HCT116 (cell line): ENCODE results near the gene MRPL49. TPM values are rescaled to one million over a fixed set of nuclear protein-coding genes. Genes with fewer than 3 reads are reported as not detected.

Experiments
- ATAC-seq: fragments of 200-7000 bp; cut with Tn5 transposase; 2 replicates; pipeline ENCODE4 v1.9.1; 2020; ENCODE audit warnings: mild to moderate bottlenecking, moderate library complexity
- BruUV-seq: library from RNA; stranded (reverse); fragments of 400-500 nt; replicated peaks from 2 replicates; lab custom pipeline; 2021; lab: Mats Ljungman, UMichigan
- CTCF ChIA-PET: fragments of 300-600 bp; sonication (Branson Sonifier 250); formaldehyde crosslinking; loops from one replicate; lab custom pipeline; 2021; ENCODE audit warnings: antibody characterized with exemption; lab: Charles Lee
- POLR2A ChIA-PET: fragments of 300-600, 350-600 bp; sonication (Branson Sonifier 250); formaldehyde crosslinking; loops from one replicate; lab custom pipeline; 2021; ENCODE audit warnings: antibody characterized with exemption; lab: Charles Lee
- RAD21 ChIA-PET, 2 experiments: fragments of 300-600 bp; sonication (Branson Sonifier 250); formaldehyde crosslinking; loops; one replicate each; lab custom pipeline; 2023; ENCODE audit warnings: low total read pairs in 2 of 2; ENCODE audit not compliant: uncharacterized antibody in 2 of 2, unreplicated experiment in 2 of 2, low non-redundant PET in 1 of 2; lab: Charles Lee
- DNase-seq: peaks from one replicate; pipeline ENCODE4 v3.0.0-alpha.2; 2010; ENCODE audit warnings: low read depth, low spot score
- H2AFZ ChIP-seq: fragments of 200-600 bp; shearing (Covaris generic), sonication (generic); 2 replicates; pipeline ENCODE4 v1.6.1; 2017; ENCODE audit warnings: low read depth, mixed run types, mixed read lengths, antibody characterized with exemption, low read length; ENCODE audit not compliant: poor library complexity, severe bottlenecking
- H3K27ac ChIP-seq: 2 replicates; pipeline ENCODE4 v1.5.1; 2012; ENCODE audit warnings: low read depth, low read length
- H3K27me3 ChIP-seq: fragments of 200-600 bp; sonication (generic); 2 replicates; pipeline ENCODE4 v1.6.1; 2016; ENCODE audit warnings: mixed run types, low read length, mixed read lengths; ENCODE audit not compliant: insufficient read depth
- H3K36me3 ChIP-seq, 2 experiments: fragments of 200-500 bp in 1 of 2; fragments of 200-600 bp in 1 of 2; sonication (Bioruptor generic) in 1 of 2; sonication (generic) in 1 of 2; 2 replicates each; pipeline versions ENCODE4 v1.5.1 to v1.6.1; 2014 to 2016; ENCODE audit warnings: low read length in 2 of 2, inconsistent platforms in 1 of 2, mixed read lengths in 1 of 2, mixed run types in 1 of 2; ENCODE audit not compliant: insufficient read depth in 2 of 2, control insufficient read depth in 1 of 2
- H3K4me1 ChIP-seq, 2 experiments: fragments of 200-600 bp in 1 of 2; sonication (generic) in 1 of 2; 2 replicates each; pipeline versions ENCODE4 v1.5.1 to v1.6.1; 2012 to 2017; ENCODE audit warnings: low read length in 2 of 2, inconsistent platforms in 1 of 2, mild to moderate bottlenecking in 1 of 2, mixed read lengths in 1 of 2, mixed run types in 1 of 2, moderate library complexity in 1 of 2; ENCODE audit not compliant: insufficient read depth in 2 of 2, control insufficient read depth in 1 of 2
- H3K4me2 ChIP-seq: fragments of 200-600 bp; sonication (generic); 2 replicates; pipeline ENCODE4 v1.6.1; 2017; ENCODE audit warnings: mixed run types, low read length, mixed read lengths
- H3K4me3 ChIP-seq, 2 experiments: fragments of 200-600 bp in 1 of 2; sonication (generic) in 1 of 2; replicated peaks in 1 of 2; 2 replicates each; pipeline ENCODE4 v1.5.1; 2011 to 2016; ENCODE audit warnings: low read length in 2 of 2, control low read depth in 1 of 2, low read depth in 1 of 2, mild to moderate bottlenecking in 1 of 2, mixed read lengths in 1 of 2, mixed run types in 1 of 2
- H3K79me2 ChIP-seq: fragments of 200-600 bp; sonication (generic); 2 replicates; pipeline ENCODE4 v1.6.1; 2017; ENCODE audit warnings: mild to moderate bottlenecking, mixed run types, low read length, moderate library complexity, mixed read lengths; ENCODE audit not compliant: insufficient read depth
- H3K9ac ChIP-seq: fragments of 200-600 bp; sonication (generic); 2 replicates; pipeline ENCODE4 v1.6.1; 2016; ENCODE audit warnings: low read length, mixed read lengths
- H3K9me2 ChIP-seq: fragments of 200-600 bp; sonication (generic), shearing (Covaris generic); 2 replicates; pipeline ENCODE4 v1.6.1; 2017; ENCODE audit warnings: mixed run types, mild to moderate bottlenecking, moderate library complexity; ENCODE audit not compliant: insufficient read depth
- H3K9me3 ChIP-seq, 2 experiments: fragments of 200-500 bp in 1 of 2; fragments of 200-600 bp in 1 of 2; sonication (Bioruptor generic) in 1 of 2; sonication (generic) in 1 of 2; 2 replicates each; pipeline ENCODE4 v1.6.1; 2014 to 2017; ENCODE audit warnings: low read length in 2 of 2, mixed read lengths in 2 of 2, inconsistent platforms in 1 of 2, low read depth in 1 of 2, mild to moderate bottlenecking in 1 of 2, mixed run types in 1 of 2, moderate library complexity in 1 of 2; ENCODE audit not compliant: control insufficient read depth in 1 of 2, insufficient read depth in 1 of 2
- H4K20me1 ChIP-seq: fragments of 200-600 bp; sonication (generic), shearing (Covaris generic); 2 replicates; pipeline ENCODE4 v1.6.1; 2017; ENCODE audit warnings: mixed run types, mild to moderate bottlenecking, moderate library complexity; ENCODE audit not compliant: insufficient read depth
- ELF1 ChIP-seq: IDR thresholded peaks from 2 replicates; pipeline ENCODE4 v1.6.1; 2012; ENCODE audit warnings: low read depth, borderline replicate concordance
- EZH2 ChIP-seq: fragments of 200-600 bp; sonication (generic); IDR thresholded peaks from 2 replicates; pipeline ENCODE4 v1.6.1; 2017; ENCODE audit warnings: antibody characterized with exemption, mixed run types
- POLR2A ChIP-seq: IDR thresholded peaks from 2 replicates; pipeline ENCODE4 v1.7.0; 2011; ENCODE audit warnings: borderline replicate concordance; ENCODE audit not compliant: insufficient read depth, insufficient read length; ENCODE audit errors: extremely low read depth
- POLR2AphosphoS5 ChIP-seq: IDR thresholded peaks from 2 replicates; pipeline ENCODE4 v1.6.1; 2011; ENCODE audit warnings: mild to moderate bottlenecking, low read depth, low read length, moderate library complexity
- SRF ChIP-seq: IDR thresholded peaks from 2 replicates; pipeline ENCODE4 v1.6.1; 2012; ENCODE audit warnings: low read depth
- TCF7L2 ChIP-seq: IDR thresholded peaks from 2 replicates; pipeline ENCODE4 v1.7.0; 2011; ENCODE audit warnings: borderline replicate concordance, inconsistent platforms; ENCODE audit not compliant: insufficient read depth, insufficient read length; ENCODE audit errors: extremely low read depth
- intact Hi-C: fragments of 100-400 bp; cut with micrococcal nuclease; formaldehyde crosslinking; loops from 2 replicates; pipeline ENCODE4 v1.10.0; 2022
- total RNA-seq: library from RNA; stranded (reverse); gene quantifications from one replicate; pipeline ENCODE4 v1.2.1, GENCODE V29; 2021; ENCODE audit not compliant: unreplicated experiment
- TF ChIP-seq, protein P1 (sequence below): IDR thresholded peaks from 2 replicates; pipeline ENCODE4 v1.6.1; 2012
- TF ChIP-seq, protein P2 (sequence below): IDR thresholded peaks from 2 replicates; pipeline ENCODE4 v1.6.1; 2012
- TF ChIP-seq, protein P3 (sequence below): IDR thresholded peaks from 2 replicates; pipeline ENCODE4 v1.6.1; 2012; ENCODE audit warnings: low read depth
- TF ChIP-seq, protein P4 (sequence below): IDR thresholded peaks from 2 replicates; pipeline ENCODE4 v1.6.1; 2011; ENCODE audit warnings: mild to moderate bottlenecking, low read length, moderate library complexity; ENCODE audit not compliant: insufficient replicate concordance; ENCODE audit errors: extremely low read depth
- TF ChIP-seq, protein P5 (sequence below), 3 experiments: fragments of 200-600 bp in 1 of 3; sonication (generic) in 1 of 3; IDR thresholded peaks in 2 of 3; conservative IDR thresholded peaks in 1 of 3; 2 replicates each; pipeline ENCODE4 v1.5.1; 2012 to 2017; ENCODE audit warnings: low read depth in 2 of 3, low read length in 2 of 3, antibody characterized with exemption in 1 of 3, borderline replicate concordance in 1 of 3, control low read depth in 1 of 3, mild to moderate bottlenecking in 1 of 3, mixed read lengths in 1 of 3, mixed run types in 1 of 3, moderate library complexity in 1 of 3; ENCODE audit not compliant: insufficient read depth in 1 of 3

MRPL49 gene
- total RNA-seq, 1 experiment from 2014 or later: 77.5 TPM

DNA sequence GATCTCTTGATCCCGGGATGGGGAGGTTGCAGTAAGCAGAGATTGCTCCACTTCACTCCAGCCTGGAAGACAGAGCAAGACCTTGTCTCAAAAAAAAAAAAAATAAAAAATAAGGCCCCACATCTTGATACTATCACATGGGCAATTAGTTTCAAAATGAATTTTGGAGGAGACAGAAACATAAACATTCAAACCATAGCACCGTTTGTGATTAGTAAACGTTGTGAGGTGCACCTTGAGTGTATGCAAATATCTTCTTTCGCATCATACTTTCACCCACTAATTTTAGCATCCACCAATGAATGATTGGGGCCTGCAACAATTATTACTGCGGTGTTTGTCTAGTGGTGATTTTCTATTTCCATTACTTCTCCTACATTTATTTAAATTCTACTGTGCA is 36.9 kb downstream of the MRPL49 start:
- no peaks in the 10 kb centered on the region for H3K9me2 ChIP-seq
- H3K27ac ChIP-seq: no peak overlapping the region
- ATAC-seq (no peak), DNase-seq (no peak)
- H3K79me2 ChIP-seq: no peaks in the 10 kb centered on the region
- ChIA-PET POLR2A (interaction anchor here (1.1 kb wide), 1 partner anchor 11 kb away, joined by 3 read pairs; the partner anchor contains the start of gene SPDYC), CTCF (no interaction called here), RAD21 (no interaction called here)
- intact Hi-C loops: no loop called here
- H2AFZ ChIP-seq: no peak overlapping the region
- no peaks in the 10 kb centered on the region for H3K27me3 ChIP-seq
- H3K36me3 ChIP-seq: no peaks in the 10 kb centered on the region
- TF ChIP-seq SRF: no peak
- TF ChIP-seq, protein P1, sequence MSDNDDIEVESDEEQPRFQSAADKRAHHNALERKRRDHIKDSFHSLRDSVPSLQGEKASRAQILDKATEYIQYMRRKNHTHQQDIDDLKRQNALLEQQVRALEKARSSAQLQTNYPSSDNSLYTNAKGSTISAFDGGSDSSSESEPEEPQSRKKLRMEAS: no peak
- TF ChIP-seq, protein P2, sequence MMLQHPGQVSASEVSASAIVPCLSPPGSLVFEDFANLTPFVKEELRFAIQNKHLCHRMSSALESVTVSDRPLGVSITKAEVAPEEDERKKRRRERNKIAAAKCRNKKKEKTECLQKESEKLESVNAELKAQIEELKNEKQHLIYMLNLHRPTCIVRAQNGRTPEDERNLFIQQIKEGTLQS: no peak
- TF ChIP-seq, protein P3, sequence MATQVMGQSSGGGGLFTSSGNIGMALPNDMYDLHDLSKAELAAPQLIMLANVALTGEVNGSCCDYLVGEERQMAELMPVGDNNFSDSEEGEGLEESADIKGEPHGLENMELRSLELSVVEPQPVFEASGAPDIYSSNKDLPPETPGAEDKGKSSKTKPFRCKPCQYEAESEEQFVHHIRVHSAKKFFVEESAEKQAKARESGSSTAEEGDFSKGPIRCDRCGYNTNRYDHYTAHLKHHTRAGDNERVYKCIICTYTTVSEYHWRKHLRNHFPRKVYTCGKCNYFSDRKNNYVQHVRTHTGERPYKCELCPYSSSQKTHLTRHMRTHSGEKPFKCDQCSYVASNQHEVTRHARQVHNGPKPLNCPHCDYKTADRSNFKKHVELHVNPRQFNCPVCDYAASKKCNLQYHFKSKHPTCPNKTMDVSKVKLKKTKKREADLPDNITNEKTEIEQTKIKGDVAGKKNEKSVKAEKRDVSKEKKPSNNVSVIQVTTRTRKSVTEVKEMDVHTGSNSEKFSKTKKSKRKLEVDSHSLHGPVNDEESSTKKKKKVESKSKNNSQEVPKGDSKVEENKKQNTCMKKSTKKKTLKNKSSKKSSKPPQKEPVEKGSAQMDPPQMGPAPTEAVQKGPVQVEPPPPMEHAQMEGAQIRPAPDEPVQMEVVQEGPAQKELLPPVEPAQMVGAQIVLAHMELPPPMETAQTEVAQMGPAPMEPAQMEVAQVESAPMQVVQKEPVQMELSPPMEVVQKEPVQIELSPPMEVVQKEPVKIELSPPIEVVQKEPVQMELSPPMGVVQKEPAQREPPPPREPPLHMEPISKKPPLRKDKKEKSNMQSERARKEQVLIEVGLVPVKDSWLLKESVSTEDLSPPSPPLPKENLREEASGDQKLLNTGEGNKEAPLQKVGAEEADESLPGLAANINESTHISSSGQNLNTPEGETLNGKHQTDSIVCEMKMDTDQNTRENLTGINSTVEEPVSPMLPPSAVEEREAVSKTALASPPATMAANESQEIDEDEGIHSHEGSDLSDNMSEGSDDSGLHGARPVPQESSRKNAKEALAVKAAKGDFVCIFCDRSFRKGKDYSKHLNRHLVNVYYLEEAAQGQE: no peak
- no peak for TF ChIP-seq POLR2AphosphoS5
- no peak for TF ChIP-seq POLR2A
- TF ChIP-seq EZH2: no peak
- TF ChIP-seq, protein P4, sequence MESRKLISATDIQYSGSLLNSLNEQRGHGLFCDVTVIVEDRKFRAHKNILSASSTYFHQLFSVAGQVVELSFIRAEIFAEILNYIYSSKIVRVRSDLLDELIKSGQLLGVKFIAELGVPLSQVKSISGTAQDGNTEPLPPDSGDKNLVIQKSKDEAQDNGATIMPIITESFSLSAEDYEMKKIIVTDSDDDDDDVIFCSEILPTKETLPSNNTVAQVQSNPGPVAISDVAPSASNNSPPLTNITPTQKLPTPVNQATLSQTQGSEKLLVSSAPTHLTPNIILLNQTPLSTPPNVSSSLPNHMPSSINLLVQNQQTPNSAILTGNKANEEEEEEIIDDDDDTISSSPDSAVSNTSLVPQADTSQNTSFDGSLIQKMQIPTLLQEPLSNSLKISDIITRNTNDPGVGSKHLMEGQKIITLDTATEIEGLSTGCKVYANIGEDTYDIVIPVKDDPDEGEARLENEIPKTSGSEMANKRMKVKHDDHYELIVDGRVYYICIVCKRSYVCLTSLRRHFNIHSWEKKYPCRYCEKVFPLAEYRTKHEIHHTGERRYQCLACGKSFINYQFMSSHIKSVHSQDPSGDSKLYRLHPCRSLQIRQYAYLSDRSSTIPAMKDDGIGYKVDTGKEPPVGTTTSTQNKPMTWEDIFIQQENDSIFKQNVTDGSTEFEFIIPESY: no peak
- TF ChIP-seq TCF7L2: no peak
- TF ChIP-seq, protein P5, sequence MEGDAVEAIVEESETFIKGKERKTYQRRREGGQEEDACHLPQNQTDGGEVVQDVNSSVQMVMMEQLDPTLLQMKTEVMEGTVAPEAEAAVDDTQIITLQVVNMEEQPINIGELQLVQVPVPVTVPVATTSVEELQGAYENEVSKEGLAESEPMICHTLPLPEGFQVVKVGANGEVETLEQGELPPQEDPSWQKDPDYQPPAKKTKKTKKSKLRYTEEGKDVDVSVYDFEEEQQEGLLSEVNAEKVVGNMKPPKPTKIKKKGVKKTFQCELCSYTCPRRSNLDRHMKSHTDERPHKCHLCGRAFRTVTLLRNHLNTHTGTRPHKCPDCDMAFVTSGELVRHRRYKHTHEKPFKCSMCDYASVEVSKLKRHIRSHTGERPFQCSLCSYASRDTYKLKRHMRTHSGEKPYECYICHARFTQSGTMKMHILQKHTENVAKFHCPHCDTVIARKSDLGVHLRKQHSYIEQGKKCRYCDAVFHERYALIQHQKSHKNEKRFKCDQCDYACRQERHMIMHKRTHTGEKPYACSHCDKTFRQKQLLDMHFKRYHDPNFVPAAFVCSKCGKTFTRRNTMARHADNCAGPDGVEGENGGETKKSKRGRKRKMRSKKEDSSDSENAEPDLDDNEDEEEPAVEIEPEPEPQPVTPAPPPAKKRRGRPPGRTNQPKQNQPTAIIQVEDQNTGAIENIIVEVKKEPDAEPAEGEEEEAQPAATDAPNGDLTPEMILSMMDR (IDR thresholded peaks at IDR 0.05 in 2 of 3, conservative IDR thresholded peaks at IDR 0.05 in 1 of 3; ENCODE audit: borderline replicate concordance in 1 of 3, insufficient read depth in 1 of 3, low read depth in 2 of 3, low read length in 2 of 3): no peak
- TF ChIP-seq ELF1: no peak
- no peak overlapping the region for H3K4me2 ChIP-seq
- H3K4me3 ChIP-seq: no peak overlapping the region
- no peaks in the 10 kb centered on the region for H4K20me1 ChIP-seq
- no peaks in the 10 kb centered on the region for H3K4me1 ChIP-seq
- H3K9ac ChIP-seq: no peak overlapping the region
- BruUV-seq: no TSS peak
- H3K9me3 ChIP-seq: no peaks in the 10 kb centered on the region
